Measurements from ENCODE around the gene ZNF862. TPM values are rescaled to one million over a fixed set of nuclear protein-coding genes. Genes with fewer than 3 reads are reported as not detected.
A peak's percentile ranks its signal among the peaks of the same experiment; 100 is the strongest.

Gene ZNF862
- polyA plus RNA-seq, 3 donors: 1.3 to 18.4 (median 2.7) TPM

DNA sequence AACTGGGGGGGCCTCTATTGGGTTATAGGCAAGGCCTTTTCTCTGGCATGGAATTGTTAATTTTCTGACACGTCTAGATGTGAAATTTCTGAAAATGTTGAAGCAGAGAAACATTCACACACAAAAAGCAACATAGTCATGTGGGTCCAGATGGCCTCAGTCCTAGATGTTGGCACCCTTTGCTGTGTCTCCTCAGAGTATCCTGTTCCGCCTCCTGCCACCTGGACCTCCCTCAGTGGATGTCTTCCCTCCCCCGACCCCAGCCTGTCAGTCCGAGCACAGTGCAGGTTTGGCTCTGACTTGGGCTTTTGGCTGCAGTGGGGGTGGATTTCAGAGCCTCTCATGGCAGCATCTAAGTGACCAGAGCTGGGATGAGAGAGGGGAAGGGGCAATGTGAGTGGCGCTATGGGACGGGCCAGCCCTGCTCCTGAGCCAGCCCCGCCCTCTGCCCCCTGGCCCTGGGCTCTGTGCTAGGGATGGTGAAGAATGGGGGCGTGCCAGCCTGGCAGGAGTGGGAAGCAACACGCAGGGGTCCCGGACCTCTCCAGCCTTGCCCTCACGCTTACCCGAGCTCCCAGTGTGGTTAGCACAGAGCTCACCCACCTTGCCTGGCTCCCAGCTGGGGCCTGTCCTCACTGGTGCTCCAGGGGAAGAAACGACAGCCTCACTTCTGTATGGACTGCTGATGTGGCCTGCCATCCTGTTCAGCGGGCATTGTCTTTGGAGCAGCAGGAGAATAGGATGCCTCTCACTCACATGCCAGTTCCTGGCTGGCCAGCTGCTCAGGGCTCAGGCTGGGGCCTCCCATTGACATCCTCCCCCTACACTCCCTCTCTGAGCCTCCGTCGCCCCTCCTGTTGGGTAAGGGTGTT is 41.8 kb downstream of the ZNF862 start:
- Mint-ChIP-seq H3K27me3 (ENCODE audit: low read depth in 3 of 3) (peaks cover 0 to 2% (median 2%) of the 10 kb centered on the region in 3 donors), H3K4me3 (no peak overlapping the region), H3K36me3 (peaks cover 0 to 7% of the 10 kb centered on the region in 2 donors), H3K27ac (peak overlapping the region in 1 of 7 donors; percentile 73), H3K4me1 (peaks cover 5% of the 10 kb centered on the region), H3K9me3 (no peaks in the 10 kb centered on the region)
- H3K36me3 ChIP-seq (replicated peaks in 1 of 2; ENCODE audit: control insufficient read depth in 1 of 2, insufficient read depth in 2 of 2, low read length in 2 of 2): no peaks in the 10 kb centered on the region
- intact Hi-C loops (cut with micrococcal nuclease): no loop called here
- WGBS (ENCODE audit: insufficient coverage): 95% methylated on average over 11 of the region's 16 CpGs
- no peaks in the 10 kb centered on the region for H3K4me1 ChIP-seq (ENCODE audit: control insufficient read depth in 1 of 2, insufficient read depth in 2 of 2, low read length in 2 of 2)
- H3K27me3 ChIP-seq (ENCODE audit: control insufficient read depth in 2 of 2, insufficient read depth in 2 of 2, low read length in 2 of 2): no peaks in the 10 kb centered on the region
- peak in 1 of 3 donors; percentile 2 for DNase-seq
- no peak overlapping the region for H3K9ac ChIP-seq (ENCODE audit: insufficient read depth, low read length, poor library complexity, severe bottlenecking)
- no peaks in the 10 kb centered on the region for H3K9me3 ChIP-seq (replicated peaks in 1 of 2; ENCODE audit: control insufficient read depth in 1 of 2, insufficient read depth in 1 of 2, low read length in 2 of 2)
- H3K27ac ChIP-seq (ENCODE audit: low read depth in 1 of 2, low read length in 2 of 2): no peak overlapping the region
- no peak overlapping the region for H3K4me2 ChIP-seq (replicated peaks; ENCODE audit: extremely low read depth, low read length, poor library complexity, severe bottlenecking)
- TF ChIP-seq, protein P1, sequence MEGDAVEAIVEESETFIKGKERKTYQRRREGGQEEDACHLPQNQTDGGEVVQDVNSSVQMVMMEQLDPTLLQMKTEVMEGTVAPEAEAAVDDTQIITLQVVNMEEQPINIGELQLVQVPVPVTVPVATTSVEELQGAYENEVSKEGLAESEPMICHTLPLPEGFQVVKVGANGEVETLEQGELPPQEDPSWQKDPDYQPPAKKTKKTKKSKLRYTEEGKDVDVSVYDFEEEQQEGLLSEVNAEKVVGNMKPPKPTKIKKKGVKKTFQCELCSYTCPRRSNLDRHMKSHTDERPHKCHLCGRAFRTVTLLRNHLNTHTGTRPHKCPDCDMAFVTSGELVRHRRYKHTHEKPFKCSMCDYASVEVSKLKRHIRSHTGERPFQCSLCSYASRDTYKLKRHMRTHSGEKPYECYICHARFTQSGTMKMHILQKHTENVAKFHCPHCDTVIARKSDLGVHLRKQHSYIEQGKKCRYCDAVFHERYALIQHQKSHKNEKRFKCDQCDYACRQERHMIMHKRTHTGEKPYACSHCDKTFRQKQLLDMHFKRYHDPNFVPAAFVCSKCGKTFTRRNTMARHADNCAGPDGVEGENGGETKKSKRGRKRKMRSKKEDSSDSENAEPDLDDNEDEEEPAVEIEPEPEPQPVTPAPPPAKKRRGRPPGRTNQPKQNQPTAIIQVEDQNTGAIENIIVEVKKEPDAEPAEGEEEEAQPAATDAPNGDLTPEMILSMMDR (IDR thresholded peaks at IDR 0.05): no peak
- no peak overlapping the region for H2AFZ ChIP-seq (ENCODE audit: insufficient read depth, low read depth, low read length, poor library complexity, severe bottlenecking)
- H3K79me2 ChIP-seq (ENCODE audit: insufficient read depth, low read length): no peaks in the 10 kb centered on the region
- H3K4me3 ChIP-seq (replicated peaks in 1 of 3; ENCODE audit: low read depth in 2 of 3, low read length in 3 of 3): no peak overlapping the region
- H4K20me1 ChIP-seq (ENCODE audit: insufficient read depth, low read length): no peaks in the 10 kb centered on the region

DNA sequence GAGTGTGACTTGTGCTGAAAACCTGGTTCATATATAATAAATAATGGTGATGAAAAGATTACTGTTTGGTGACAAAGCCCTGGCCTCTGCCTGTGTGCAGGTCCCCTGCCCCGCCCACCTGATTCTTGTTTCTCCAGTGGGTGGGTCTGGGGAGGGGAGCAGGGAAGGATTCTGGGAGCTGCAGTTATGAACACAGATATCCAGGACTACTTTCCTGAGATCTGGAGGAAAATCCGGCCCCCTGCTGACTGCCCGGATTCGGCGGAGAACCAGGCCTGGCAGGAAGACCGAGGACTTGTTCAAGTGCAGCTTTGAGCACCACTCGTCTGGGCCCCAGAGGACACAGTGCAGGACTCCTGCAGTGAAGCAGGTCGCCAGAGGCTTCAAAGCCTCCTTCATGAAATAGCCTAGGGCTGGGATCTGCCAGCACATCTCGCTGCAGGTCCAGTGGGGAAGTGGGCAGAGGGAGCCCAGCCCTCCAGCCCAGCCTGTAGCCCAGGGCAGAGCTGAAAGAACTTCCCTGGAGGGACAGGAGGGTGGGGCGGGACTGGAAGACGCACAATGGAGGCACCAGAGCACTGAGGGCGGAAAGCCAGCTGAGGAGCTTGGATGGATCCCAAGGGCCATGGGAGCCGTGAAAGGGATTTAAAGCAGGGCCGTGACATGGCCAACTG is 42.6 kb downstream of the ZNF862 start:
- DNase-seq: peak in 1 of 3 donors; percentile 1
- H3K4me3 Mint-ChIP-seq: no peak overlapping the region
- peaks cover 0 to 3% of the 10 kb centered on the region in 2 donors for H3K36me3 Mint-ChIP-seq
- no peak overlapping the region for H3K27ac Mint-ChIP-seq
- Histone ChIP-seq H3K4me2 (replicated peaks; ENCODE audit: extremely low read depth, low read length, poor library complexity, severe bottlenecking) (no peak overlapping the region), H4K20me1 (ENCODE audit: insufficient read depth, low read length) (no peaks in the 10 kb centered on the region), H3K27me3 (ENCODE audit: control insufficient read depth in 2 of 2, insufficient read depth in 2 of 2, low read length in 2 of 2) (no peaks in the 10 kb centered on the region), H3K79me2 (ENCODE audit: insufficient read depth, low read length) (no peaks in the 10 kb centered on the region), H3K9me3 (replicated peaks in 1 of 2; ENCODE audit: control insufficient read depth in 1 of 2, insufficient read depth in 1 of 2, low read length in 2 of 2) (no peaks in the 10 kb centered on the region), H3K4me3 (replicated peaks in 1 of 3; ENCODE audit: low read depth in 2 of 3, low read length in 3 of 3) (no peak overlapping the region), H3K27ac (ENCODE audit: low read depth in 1 of 2, low read length in 2 of 2) (no peak overlapping the region), H3K36me3 (replicated peaks in 1 of 2; ENCODE audit: control insufficient read depth in 1 of 2, insufficient read depth in 2 of 2, low read length in 2 of 2) (no peaks in the 10 kb centered on the region), H3K4me1 (ENCODE audit: control insufficient read depth in 1 of 2, insufficient read depth in 2 of 2, low read length in 2 of 2) (peaks cover 2% of the 10 kb centered on the region in 2 donors), H3K9ac (ENCODE audit: insufficient read depth, low read length, poor library complexity, severe bottlenecking) (no peak overlapping the region), H2AFZ (ENCODE audit: insufficient read depth, low read depth, low read length, poor library complexity, severe bottlenecking) (no peak overlapping the region)
- 95% methylated on average over 12 of the region's 14 CpGs for WGBS (ENCODE audit: insufficient coverage)
- peaks cover 4% of the 10 kb centered on the region for H3K4me1 Mint-ChIP-seq
- TF ChIP-seq, protein P1 (IDR thresholded peaks at IDR 0.05): no peak
- H3K9me3 Mint-ChIP-seq: no peaks in the 10 kb centered on the region
- peaks cover 0 to 2% (median 2%) of the 10 kb centered on the region in 3 donors for H3K27me3 Mint-ChIP-seq (ENCODE audit: low read depth in 3 of 3)
- intact Hi-C loops (cut with micrococcal nuclease): no loop called here

Measured in CD14-positive monocyte (primary cell).